B cell (primary cell): ENCODE measurements around the gene PCMTD2. TPM values are rescaled to one million over a fixed set of nuclear protein-coding genes. Genes with fewer than 3 reads are reported as not detected.

Experiments used
- ATAC-seq: fragments of 200-7000 bp; cut with Tn5 transposase; one replicate; pipeline ENCODE4 v1.10.0; 2021; ENCODE audit warnings: low read depth, mild to moderate bottlenecking, moderate number of reproducible peaks, moderate library complexity
- CTCF ChIA-PET: fragments of 350-600 bp; sonication (Branson Sonifier 250); formaldehyde crosslinking; loops from one replicate; lab custom pipeline; 2021; ENCODE audit warnings: antibody characterized with exemption, inconsistent platforms; lab: Charles Lee
- POLR2A ChIA-PET: fragments of 350-600 bp; sonication (Branson Sonifier 250); formaldehyde crosslinking; loops from one replicate; lab custom pipeline; 2021; ENCODE audit warnings: antibody characterized with exemption; lab: Charles Lee
- DNase-seq: peaks from one replicate; pipeline ENCODE4 v3.0.0; 2013
- H2AFZ ChIP-seq: 2 replicates; pipeline ENCODE4 v1.6.1; 2012; ENCODE audit warnings: mild to moderate bottlenecking, low read depth, low read length; ENCODE audit not compliant: insufficient read depth, poor library complexity, severe bottlenecking
- H3K27ac ChIP-seq, 2 donors: 1 replicate in 1 of 2; 2 replicates in 1 of 2; pipeline ENCODE4 v1.5.1; 2012 to 2013; ENCODE audit warnings: low read length in 2 of 2, mild to moderate bottlenecking in 2 of 2, moderate library complexity in 1 of 2
- H3K27me3 ChIP-seq, 4 experiments: fragments of 200-600 bp in 1 of 4; sonication (generic) in 1 of 4; replicated peaks in 1 of 4; 1 replicate in 2 of 4; 2 replicates in 2 of 4; pipeline versions ENCODE4 v1.6.1 to v1.7.0; 2013 to 2016; ENCODE audit warnings: low read length in 3 of 4, mild to moderate bottlenecking in 2 of 4, mixed read lengths in 1 of 4, moderate library complexity in 1 of 4; ENCODE audit not compliant: insufficient read depth in 4 of 4, control insufficient read depth in 3 of 4; ENCODE audit errors: control extremely low read depth in 1 of 4
- H3K36me3 ChIP-seq, 2 experiments: replicated peaks in 1 of 2; 1 replicate in 1 of 2; 2 replicates in 1 of 2; pipeline versions ENCODE4 v1.6.1 to v1.7.1; 2013; ENCODE audit warnings: low read length in 1 of 2; ENCODE audit not compliant: insufficient read depth in 2 of 2, control insufficient read depth in 1 of 2; ENCODE audit errors: control extremely low read depth in 1 of 2, extremely low read depth in 1 of 2
- H3K4me1 ChIP-seq, 2 donors: fragments of 200-600 bp in 1 of 2; sonication (generic) in 1 of 2; 1 replicate in 1 of 2; 2 replicates in 1 of 2; pipeline versions ENCODE4 v1.5.1 to v1.6.1; 2013 to 2017; ENCODE audit warnings: low read length in 2 of 2; ENCODE audit not compliant: control insufficient read depth in 2 of 2, insufficient read depth in 2 of 2
- H3K4me2 ChIP-seq: replicated peaks from 2 replicates; pipeline ENCODE3; 2012; ENCODE audit warnings: mild to moderate bottlenecking, low read depth, low read length; ENCODE audit not compliant: poor library complexity, severe bottlenecking
- H3K4me3 ChIP-seq, 5 experiments: fragments of 200-600 bp in 1 of 5; sonication (generic) in 1 of 5; 1 replicate in 3 of 5; 2 replicates in 2 of 5; pipeline versions ENCODE4 v1.5.1 to v1.7.0; 2011 to 2016; ENCODE audit warnings: low read length in 4 of 5, mild to moderate bottlenecking in 4 of 5, low read depth in 2 of 5, control low read depth in 1 of 5, moderate library complexity in 1 of 5; ENCODE audit not compliant: insufficient read depth in 1 of 5; ENCODE audit errors: control extremely low read depth in 1 of 5, extremely low read depth in 1 of 5
- H3K79me2 ChIP-seq: fragments of 200-600 bp; sonication (generic); one replicate; pipeline ENCODE4 v1.6.0; 2016; ENCODE audit warnings: low read length; ENCODE audit not compliant: control insufficient read depth, insufficient read depth
- H3K9ac ChIP-seq: fragments of 200-600 bp; sonication (generic); 2 replicates; pipeline ENCODE4 v1.6.1; 2017; ENCODE audit warnings: mild to moderate bottlenecking, low read length, moderate library complexity
- H3K9me3 ChIP-seq, 3 donors: one replicate each; pipeline versions ENCODE4 v1.6.1 to v1.7.1; 2013; ENCODE audit warnings: low read length in 2 of 3; ENCODE audit not compliant: control insufficient read depth in 2 of 3, insufficient read depth in 1 of 3; ENCODE audit errors: control extremely low read depth in 1 of 3
- H4K20me1 ChIP-seq: 2 replicates; pipeline ENCODE4 v1.6.0; 2012; ENCODE audit warnings: mild to moderate bottlenecking, low read length; ENCODE audit not compliant: insufficient read depth, control insufficient read depth, poor library complexity, severe bottlenecking
- H3K27ac Mint-ChIP-seq: one replicate; pipeline ENCODE4 v1.8.0; 2021; ENCODE audit warnings: mixed read lengths
- H3K27me3 Mint-ChIP-seq: one replicate; pipeline ENCODE4 v1.8.0; 2021; ENCODE audit warnings: mixed read lengths
- H3K4me1 Mint-ChIP-seq: one replicate; pipeline ENCODE4 v1.8.0; 2021; ENCODE audit warnings: mixed read lengths
- H3K4me3 Mint-ChIP-seq: one replicate; pipeline ENCODE4 v1.8.0; 2021; ENCODE audit warnings: mixed read lengths
- H3K9me3 Mint-ChIP-seq: one replicate; pipeline ENCODE4 v1.8.0; 2022; ENCODE audit warnings: mixed read lengths; ENCODE audit not compliant: insufficient read depth
- EZH2 ChIP-seq: IDR thresholded peaks from 2 replicates; pipeline ENCODE4 v1.6.1; 2012; ENCODE audit warnings: borderline replicate concordance, low read depth, mild to moderate bottlenecking, moderate library complexity, low read length; ENCODE audit not compliant: insufficient read depth, poor library complexity, severe bottlenecking
- WGBS: methylation state at CpG from one replicate; pipeline ENCODE4 v1.1.5; 2013; ENCODE audit warnings: missing lambda C conversion rate; ENCODE audit not compliant: insufficient coverage; 5-methylcytosine and 5-hydroxymethylcytosine counted together
- intact Hi-C: fragments of 100-400 bp; cut with micrococcal nuclease; formaldehyde crosslinking; loops from one replicate; pipeline ENCODE4 v1.10.0; 2022
- polyA plus RNA-seq: library from polyadenylated mRNA; depleted of rRNA; stranded (reverse); fragments of >200 nt; gene quantifications from 2 replicates; pipeline ENCODE4 v1.2.3, GENCODE V29; 2012
- total RNA-seq, 2 donors: library from RNA; stranded (reverse); fragments of 120-200 nt in 1 of 2; gene quantifications; 1 replicate in 1 of 2; 2 replicates in 1 of 2; pipeline versions ENCODE4 v1.2.3 to v1.2.4, GENCODE V29; 2013 to 2022
- TF ChIP-seq, protein P1 (sequence below): fragments of 200-600 bp; IDR thresholded peaks from one replicate; pipeline ENCODE4 v1.8.0; 2022; ENCODE audit warnings: antibody characterized with exemption, mild to moderate bottlenecking

The PCMTD2 gene
- total and polyA plus RNA-seq, 2 donors (not counting 1 experiment from before 2014, with no cell fraction given): 39.8 to 131 TPM

DNA sequence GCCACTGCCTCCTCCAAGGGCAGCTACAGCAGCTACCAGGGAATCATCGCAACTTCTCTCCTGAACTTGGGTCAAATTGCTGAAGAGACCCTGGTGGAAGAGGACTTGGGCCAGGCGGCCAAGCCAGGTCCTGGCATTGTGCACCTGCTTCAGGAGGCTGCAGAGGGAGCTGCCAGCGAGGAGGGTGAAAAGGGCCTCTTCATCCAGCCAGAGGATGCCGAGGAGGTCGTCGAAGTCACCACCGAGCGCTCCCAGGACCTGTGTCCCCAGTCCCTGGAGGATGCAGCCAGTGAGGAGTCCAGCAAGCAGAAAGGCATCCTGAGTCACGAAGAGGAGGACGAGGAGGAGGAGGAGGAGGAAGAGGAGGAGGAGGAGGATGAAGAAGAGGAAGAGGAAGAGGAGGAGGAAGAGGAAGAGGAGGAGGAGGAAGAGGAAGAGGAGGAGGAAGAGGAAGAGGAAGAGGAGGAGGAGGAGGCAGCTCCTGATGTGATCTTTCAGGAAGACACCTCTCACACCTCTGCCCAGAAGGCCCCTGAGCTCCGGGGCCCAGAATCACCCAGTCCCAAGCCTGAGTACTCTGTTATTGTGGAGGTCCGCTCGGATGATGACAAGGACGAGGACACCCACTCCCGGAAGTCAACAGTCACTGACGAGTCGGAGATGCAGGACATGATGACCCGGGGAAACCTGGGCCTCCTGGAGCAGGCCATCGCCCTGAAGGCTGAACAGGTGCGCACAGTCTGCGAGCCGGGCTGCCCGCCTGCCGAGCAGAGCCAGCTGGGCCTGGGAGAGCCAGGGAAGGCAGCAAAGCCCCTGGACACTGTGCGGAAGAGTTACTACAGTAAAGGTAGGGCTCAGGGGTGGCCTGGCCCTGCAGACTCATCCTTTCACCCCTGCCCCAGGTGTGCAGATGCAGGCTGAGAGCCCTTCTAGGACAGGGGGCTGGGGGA is 47.6 kb upstream of the PCMTD2 start:
- no peak for DNase-seq
- H3K27ac ChIP-seq: no peak overlapping the region
- WGBS: 92% methylated on average over 25 of the region's 25 CpGs
- H3K27me3 ChIP-seq: no peaks in the 10 kb centered on the region
- H3K36me3 ChIP-seq: no peaks in the 10 kb centered on the region
- TF ChIP-seq EZH2: no peak
- TF ChIP-seq, protein P1, sequence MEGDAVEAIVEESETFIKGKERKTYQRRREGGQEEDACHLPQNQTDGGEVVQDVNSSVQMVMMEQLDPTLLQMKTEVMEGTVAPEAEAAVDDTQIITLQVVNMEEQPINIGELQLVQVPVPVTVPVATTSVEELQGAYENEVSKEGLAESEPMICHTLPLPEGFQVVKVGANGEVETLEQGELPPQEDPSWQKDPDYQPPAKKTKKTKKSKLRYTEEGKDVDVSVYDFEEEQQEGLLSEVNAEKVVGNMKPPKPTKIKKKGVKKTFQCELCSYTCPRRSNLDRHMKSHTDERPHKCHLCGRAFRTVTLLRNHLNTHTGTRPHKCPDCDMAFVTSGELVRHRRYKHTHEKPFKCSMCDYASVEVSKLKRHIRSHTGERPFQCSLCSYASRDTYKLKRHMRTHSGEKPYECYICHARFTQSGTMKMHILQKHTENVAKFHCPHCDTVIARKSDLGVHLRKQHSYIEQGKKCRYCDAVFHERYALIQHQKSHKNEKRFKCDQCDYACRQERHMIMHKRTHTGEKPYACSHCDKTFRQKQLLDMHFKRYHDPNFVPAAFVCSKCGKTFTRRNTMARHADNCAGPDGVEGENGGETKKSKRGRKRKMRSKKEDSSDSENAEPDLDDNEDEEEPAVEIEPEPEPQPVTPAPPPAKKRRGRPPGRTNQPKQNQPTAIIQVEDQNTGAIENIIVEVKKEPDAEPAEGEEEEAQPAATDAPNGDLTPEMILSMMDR: no peak
- H3K9me3 Mint-ChIP-seq: no peaks in the 10 kb centered on the region
- H3K27me3 Mint-ChIP-seq: peaks cover 9% of the 10 kb centered on the region
- H3K27ac Mint-ChIP-seq: no peak overlapping the region
- no peak overlapping the region for H2AFZ ChIP-seq
- H3K4me3 ChIP-seq: no peak overlapping the region
- no peak overlapping the region for H3K9ac ChIP-seq
- no peak overlapping the region for H3K4me3 Mint-ChIP-seq
- no peaks in the 10 kb centered on the region for H3K4me1 Mint-ChIP-seq
- intact Hi-C loops: no loop called here
- no peaks in the 10 kb centered on the region for H4K20me1 ChIP-seq
- H3K4me1 ChIP-seq: no peaks in the 10 kb centered on the region
- H3K79me2 ChIP-seq: no peaks in the 10 kb centered on the region
- ChIA-PET CTCF (no interaction called here), POLR2A (no interaction called here)
- H3K4me2 ChIP-seq: no peak overlapping the region
- no peak for ATAC-seq
- H3K9me3 ChIP-seq: no peaks in the 10 kb centered on the region

DNA sequence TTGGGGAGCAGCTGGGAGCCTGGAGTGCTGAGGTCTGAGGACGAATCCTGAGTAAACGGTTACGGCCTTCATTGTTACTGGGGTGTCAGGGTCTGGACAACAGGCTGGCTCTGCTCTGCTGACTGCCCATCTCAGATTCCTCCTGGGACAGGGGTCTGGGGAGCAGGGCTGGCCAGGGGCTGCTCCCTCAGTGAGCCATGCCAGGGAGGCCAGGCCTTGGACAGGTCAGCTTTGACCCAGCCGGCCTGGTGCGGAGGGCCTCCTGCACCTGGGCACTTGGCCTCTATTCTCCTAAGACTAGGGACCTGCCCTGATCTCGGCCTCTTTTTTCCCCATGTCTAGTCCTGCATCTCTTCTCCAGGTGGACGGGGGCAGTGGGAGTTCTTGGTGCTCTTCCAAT is 46.4 kb upstream of the PCMTD2 start:
- no peaks in the 10 kb centered on the region for H3K9me3 Mint-ChIP-seq
- H3K4me1 Mint-ChIP-seq: no peaks in the 10 kb centered on the region
- H3K27me3 Mint-ChIP-seq: peaks cover 8% of the 10 kb centered on the region
- H3K4me1 ChIP-seq: no peaks in the 10 kb centered on the region
- 80% methylated on average over 6 of the region's 7 CpGs for WGBS
- H3K9ac ChIP-seq: no peak overlapping the region
- no peak for TF ChIP-seq EZH2
- H3K27ac ChIP-seq: no peak overlapping the region
- H3K9me3 ChIP-seq: no peaks in the 10 kb centered on the region
- H3K27me3 ChIP-seq: no peaks in the 10 kb centered on the region
- no peak for ATAC-seq
- H3K4me2 ChIP-seq: no peak overlapping the region
- POLR2A ChIA-PET: no interaction called here
- no peaks in the 10 kb centered on the region for H3K36me3 ChIP-seq
- no peak overlapping the region for H3K4me3 ChIP-seq
- CTCF ChIA-PET: no interaction called here
- H2AFZ ChIP-seq: no peak overlapping the region
- intact Hi-C loops: no loop called here
- no peak overlapping the region for H3K27ac Mint-ChIP-seq
- no peak overlapping the region for H3K4me3 Mint-ChIP-seq
- no peak for DNase-seq
- H4K20me1 ChIP-seq: no peaks in the 10 kb centered on the region
- no peaks in the 10 kb centered on the region for H3K79me2 ChIP-seq
